Stimulated activated CD8-positive, alpha-beta memory T cell treated with anti-CD3 and anti-CD28 coated beads, Interleukin-12 subunit alpha, Interleukin-12 subunit beta, amount 100 ng/mL, for 1 hour (primary cell): Measurements from ENCODE around the gene RPH3AL.
A peak's percentile ranks its signal among the peaks of the same experiment; 100 is the strongest.

Experiments used
- DNase-seq: peaks from one replicate; pipeline ENCODE4 v3.0.0-alpha.2; 2020; ENCODE audit warnings: low read depth

The RPH3AL gene

GRCh38 chr17:336110-337021 lies 16.2 kb downstream of the RPH3AL start:
- peak; percentile 11 for DNase-seq

- no peak for DNase-seq
Measured at GRCh38 chr17:335691-336090, 16.9 kb downstream of the RPH3AL start.

GRCh38 chr17:334974-335481 lies 17.6 kb downstream of the RPH3AL start:
- no peak for DNase-seq

DNA sequence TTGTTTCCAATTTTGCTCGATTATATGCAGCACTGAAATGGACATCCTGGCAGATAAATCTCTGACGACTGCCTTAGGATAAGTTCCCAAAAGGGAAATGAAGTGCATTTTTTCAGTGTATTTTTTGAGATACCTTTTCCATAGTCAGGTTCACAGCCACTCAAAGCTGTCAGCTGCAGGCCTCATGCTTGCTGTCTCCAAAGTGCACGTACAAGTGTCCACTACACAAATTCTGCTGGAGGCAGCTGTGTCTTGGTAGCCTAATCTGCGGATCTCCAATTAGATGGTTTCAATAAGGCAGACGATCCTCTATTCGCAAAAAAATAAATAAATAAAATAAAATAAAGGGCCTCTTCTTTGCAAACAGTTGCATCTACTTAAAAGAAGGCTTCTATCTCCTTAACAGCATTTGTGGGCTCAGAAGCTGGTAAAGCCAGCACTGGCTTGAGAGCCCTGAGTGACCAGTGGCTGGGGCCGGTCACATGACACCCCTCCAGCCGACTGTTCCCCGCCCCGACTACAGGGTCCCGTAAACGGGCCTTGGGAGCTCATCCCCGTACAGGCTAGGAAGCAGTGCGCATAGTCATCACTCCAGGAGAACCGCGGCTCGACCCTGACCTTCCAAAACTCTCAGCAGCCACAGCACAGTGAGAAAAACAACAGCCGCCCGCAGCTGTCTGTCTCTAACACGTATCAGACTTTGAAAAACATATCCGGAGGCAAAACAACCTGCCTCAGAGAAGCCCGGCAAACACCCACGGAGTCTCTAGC lies 18.8 kb downstream of the RPH3AL start:
- no peak for DNase-seq

GRCh38 chr17:332558-333322 lies 19.9 kb downstream of the RPH3AL start:
- no peak for DNase-seq

DNA sequence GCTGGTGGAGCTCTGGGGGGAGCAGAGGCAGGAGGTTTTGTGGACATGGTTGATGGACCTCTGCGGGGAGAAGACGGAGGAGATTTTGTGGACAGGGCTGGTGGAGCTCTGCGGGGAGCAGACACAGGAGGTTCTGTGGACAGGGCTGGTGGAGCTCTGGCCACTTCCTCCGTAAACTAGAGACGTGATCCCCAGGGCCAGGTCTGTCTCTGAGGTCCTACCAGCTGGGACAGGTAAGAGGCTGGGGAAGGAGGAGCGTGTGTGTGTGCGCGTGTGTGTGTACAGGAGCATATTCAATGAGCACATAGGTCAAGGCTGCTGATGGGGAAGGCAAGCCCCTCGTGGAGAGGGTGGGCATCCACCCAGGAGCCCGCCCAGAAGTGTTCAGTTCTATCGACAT lies 20.6 kb downstream of the RPH3AL start:
- no peak for DNase-seq

DNA sequence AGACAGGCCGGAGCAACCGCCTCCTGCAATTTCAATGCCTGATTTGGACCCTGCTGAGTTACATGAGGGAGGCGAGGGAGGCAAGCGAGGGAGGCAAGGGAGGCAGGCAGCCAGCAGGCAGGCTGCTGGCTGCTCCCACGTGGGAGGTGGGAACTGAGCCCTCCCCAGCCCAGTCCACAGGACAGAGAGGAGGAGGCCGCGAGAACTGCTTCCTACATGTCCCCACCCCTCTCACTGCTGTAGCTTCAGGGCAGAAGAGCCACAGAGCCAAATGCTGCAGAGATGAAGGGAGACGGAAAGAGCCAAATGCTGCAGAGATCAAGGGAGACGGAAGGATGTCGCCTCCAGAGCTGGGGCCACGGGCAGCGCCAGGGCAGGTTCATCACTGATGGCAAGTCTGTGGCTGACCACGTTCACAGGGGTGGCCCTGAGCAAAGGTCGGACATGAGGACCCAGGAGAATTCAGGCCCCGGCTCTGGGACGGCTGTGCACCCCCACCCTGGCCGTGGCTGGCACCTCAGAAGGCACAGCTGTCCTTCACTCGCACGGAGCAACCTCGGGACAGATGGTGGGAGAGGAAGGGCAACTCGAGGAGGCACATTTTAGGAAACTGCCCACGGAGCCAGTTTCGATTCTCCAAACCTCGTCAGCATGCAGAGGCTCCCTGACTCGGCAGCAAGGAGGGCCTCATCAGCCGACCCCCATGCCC lies 21.5 kb downstream of the RPH3AL start:
- no peak for DNase-seq

GRCh38 chr17:329784-330420 lies 22.7 kb downstream of the RPH3AL start:
- no peak for DNase-seq

- DNase-seq = no peak
Measured at GRCh38 chr17:327971-328370, 24.6 kb downstream of the RPH3AL start.

- no peak for DNase-seq
Measured at GRCh38 chr17:327296-327695, 25.3 kb downstream of the RPH3AL start.

- no peak for DNase-seq
Measured at GRCh38 chr17:326010-326621, 26.5 kb downstream of the RPH3AL start.

- no peak for DNase-seq
Measured at GRCh38 chr17:325270-326009, 27.2 kb downstream of the RPH3AL start.

DNA sequence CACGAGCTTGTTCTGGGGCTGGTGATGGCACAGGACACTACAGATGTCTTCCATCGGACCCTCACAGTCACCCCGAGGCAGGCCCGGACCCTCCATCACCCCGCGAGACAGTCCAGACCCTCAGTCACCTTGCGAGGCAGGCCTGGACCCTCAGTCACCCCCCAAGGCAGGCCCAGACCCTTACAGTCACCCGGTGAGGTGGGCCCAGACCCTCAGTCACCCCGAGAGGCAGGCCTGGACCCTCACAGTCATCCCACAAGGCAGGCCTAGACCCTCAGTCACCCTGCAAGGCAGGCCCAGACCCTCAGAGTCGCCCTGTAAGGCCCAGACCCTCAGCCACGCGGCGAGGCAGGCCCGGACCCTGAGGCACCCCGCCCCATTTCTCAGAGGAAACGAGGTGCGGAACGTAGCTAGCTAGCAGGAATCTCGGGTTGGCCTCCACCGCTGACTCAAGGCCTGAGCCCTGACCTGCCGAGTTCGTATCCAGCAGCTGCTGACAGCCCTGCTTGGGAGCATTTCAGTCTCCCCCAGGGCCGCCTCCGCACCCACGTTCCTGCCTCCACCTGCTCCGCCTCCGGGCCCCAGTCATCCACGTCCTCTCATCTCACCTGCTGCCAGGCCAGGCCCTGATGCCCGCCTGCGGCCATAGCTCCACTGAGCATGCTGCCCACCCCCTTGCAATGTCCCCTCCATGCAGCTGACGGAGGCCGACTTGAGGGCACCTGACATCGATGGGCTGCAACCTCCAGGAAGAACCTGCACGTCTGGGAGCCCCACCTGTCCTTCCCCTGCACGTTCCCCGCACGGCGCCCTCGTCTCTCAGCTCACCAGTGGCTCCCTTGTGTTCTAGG lies 28.7 kb downstream of the RPH3AL start:
- DNase-seq = no peak

GRCh38 chr17:323181-323580 lies 29.4 kb downstream of the RPH3AL start:
- DNase-seq = no peak

DNA sequence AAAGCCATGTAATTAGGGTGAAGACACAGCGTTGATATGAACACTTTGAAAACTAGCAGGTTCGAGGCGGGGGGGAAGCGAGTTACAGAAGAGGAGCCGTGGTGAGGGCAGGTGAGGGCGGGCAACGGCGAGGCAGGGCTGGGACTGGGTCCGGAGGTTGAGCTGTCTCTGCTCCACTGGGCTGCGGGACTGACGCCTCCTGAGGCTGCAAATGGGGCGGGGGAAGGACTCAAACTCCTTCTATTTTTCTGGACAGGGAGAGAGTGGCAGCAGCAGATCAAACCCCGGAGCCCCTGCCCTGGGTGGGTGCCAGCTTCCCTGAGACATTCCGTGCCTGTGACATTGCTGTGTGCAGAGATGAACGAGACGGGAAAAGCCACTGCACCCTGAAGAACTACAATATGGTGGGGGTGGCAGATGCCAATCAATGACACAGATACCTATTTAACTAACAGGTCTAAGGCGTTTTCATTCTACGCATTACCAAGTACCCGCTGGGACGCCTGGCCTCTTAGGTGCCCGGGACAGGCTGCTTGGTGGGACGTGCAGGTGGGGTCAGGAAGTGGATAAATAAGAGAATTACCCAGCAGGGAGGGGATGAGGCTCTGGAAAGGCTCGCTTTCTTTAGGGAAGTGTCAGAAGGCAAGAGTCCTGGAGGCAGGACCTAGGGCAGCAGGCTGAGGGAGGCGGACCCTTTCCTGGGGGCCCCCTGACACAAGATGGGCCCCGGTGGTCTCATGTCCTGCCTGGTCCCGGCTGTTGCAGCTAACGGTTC lies 30.4 kb downstream of the RPH3AL start:
- DNase-seq = no peak

DNA sequence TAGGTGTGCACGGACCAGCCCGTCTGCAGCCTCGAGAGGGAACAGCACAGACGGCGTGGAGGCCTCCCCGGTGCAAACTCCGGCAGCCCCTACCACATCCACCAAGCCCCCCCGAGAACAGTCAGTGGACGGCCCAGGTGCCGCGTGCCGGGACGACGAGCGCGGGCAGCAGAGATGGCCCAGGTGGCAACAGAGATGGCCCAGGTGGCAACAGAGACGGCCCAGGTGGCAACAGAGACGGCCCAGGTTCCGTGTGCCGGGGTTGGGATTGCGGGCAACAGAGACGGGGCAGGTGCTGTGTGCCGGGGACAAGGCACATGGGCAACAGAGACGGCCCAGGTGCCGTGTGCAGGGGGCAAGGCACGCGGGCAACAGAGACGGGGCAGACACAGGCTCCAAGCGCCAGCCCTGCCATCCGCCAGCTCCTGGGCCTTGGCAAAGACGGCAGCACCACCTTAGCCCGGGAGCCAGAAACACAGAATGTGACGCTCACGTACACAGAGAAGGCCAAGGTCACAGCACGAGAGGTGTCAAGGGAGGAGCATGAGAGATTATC lies 31.1 kb downstream of the RPH3AL start:
- DNase-seq = no peak

- DNase-seq = no peak
Measured at GRCh38 chr17:320809-321385, 31.7 kb downstream of the RPH3AL start.

GRCh38 chr17:320139-320538 lies 32.5 kb downstream of the RPH3AL start:
- DNase-seq = no peak
